Stimulated activated CD4-positive, alpha-beta T cell treated with anti-CD3 and anti-CD28 coated beads, Interleukin-12 subunit alpha, Interleukin-12 subunit beta, amount 100 ng/mL, for 24 hours (primary cell): Measurements from ENCODE around the gene UMOD.

ENCODE experiments used
- DNase-seq, 2 experiments: peaks; one replicate each; pipeline ENCODE4 v3.0.0-alpha.2; 2020; ENCODE audit warnings: low read depth in 2 of 2

Gene UMOD

DNA sequence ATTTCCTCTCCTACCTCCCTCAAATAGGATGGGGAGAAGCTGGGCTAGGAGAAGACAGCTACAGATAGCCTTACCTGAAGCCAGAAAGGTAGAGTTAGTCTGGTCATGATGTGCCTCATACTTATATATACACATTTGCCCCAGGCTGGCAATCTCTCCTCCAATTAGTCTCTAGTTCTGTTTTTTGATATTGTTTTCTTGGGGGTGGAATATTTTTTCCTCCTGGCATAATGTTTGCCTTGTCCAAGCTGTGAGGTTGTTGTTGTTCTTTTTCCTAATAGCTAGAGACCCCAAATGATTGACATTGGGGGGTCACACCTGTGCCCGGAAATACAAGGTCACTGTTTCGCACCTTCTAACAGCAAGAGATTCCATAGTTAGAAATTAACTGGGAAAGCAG lies at the start of gene UMOD:
UMOD (minus strand) TSS at position 101 of the 400 bp plus-strand sequence. CDS start 1,978 bp downstream, outside the sequence.
- DNase-seq: no peak

DNA sequence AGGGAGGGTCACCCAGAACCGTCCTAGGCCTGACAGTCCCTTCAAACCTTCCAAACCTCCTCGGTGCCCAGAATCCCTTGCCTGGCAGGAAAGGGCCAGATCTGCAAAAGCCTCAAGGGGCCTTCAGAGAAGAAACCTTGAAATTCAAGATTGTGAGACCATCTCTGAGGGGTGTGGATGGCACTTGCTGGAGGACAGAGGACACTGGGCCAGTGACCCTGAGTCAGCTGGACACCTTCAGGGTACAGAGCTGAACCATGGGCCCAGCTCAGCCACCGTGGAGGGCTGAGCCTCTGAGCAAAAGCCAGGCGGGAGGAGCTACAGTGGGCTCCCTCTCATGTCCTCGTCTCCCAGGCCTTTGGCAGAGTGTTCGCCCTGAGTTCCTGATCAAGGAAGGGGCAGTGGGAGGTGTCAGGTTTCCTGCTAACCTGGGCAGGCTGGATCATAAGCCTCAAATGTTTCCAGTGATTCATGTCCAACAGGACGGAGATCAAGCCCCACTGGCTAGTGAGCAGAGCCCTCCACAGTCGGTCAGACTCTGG lies 49.0 kb upstream of the UMOD start:
- no peak for DNase-seq

GRCh38 chr16:20401066-20401465 lies 48.6 kb upstream of the UMOD start:
- no peak for DNase-seq

DNA sequence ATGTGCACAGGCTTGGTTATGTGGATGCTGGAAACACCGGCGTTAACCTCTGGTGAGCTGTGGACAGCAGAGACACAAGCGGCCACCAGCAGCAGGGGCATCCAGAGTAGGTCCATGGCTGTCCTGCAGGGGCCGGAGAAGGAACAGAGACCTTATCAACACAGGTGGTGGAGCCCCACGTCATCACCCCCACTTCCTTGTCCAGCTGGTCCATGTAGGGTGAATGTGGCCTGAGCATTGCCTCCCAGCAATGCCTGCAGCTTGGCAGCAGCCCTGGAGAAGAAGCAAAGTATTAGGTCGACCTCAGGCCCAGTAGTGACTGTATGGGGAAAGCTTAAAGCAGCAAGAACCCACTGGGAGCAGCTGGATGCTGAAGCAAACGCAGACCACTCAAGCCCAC lies 46.7 kb upstream of the UMOD start:
- DNase-seq: no peak

DNA sequence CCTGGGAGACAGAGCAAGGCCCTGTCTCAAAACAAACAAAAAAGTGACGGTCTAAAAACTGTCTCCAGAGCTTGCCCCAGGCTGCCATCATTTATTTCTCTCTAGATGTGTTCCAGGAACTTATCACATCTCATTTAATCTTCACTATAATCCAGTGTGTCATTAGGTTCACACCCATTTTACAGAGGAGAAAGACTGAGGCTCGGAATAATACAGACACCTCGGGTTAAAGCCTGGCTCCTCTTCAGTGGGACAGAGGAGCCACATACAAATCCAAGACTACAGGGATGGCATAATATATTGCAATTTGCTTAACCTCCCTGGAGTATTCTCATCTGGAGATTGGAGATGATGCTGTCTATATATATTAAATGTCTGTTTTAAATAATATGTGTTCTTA lies 46.1 kb upstream of the UMOD start:
- no peak for DNase-seq

DNA sequence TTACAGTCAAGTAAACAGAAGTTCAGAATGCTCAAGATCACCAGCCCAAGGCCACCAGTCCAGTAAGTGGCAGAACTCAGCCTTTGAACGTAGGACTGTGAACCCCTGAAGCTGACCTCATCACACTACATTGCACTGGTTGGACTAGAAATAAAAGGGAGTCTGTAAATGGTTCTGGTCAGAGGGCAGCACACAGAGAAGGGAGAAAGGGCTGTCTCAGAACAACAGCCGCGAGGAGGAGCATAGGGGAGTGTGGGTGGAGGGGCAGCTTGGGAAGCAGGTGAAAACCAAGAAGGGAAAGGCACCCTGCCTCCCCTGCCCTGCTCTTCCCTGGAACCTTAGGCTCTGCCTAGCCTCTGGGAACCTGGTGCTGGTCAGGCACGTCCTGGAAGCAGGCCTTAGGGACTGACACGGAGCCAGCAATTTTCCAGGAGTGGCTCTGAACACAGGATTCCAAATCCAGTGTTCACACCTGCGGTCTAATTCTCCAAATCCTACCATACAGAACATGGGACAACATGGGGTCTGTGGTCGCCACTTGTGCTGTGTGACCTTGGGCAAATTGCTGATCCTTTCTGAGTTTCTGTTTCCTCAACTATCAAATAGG lies 45.1 kb upstream of the UMOD start:
- DNase-seq: no peak

GRCh38 chr16:20396846-20397467 lies 44.4 kb upstream of the UMOD start:
- no peak for DNase-seq

DNA sequence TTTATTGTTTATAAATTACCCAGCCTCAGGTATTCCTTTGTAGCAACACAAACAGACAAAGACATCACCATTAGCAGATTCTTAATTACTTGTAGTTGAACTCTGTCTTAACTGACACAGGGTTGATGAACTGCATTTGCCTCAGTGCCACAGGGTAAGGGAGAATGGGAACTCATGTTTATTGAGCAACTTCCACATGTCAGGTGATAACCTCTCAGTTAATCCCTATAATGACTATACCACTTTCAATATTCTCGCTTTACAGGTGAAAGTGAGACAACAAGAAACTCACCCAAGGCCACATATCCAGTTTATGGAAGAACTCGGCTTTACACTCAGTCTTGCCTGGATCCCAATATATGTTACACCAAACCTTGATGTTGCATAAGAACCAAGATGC lies 43.4 kb upstream of the UMOD start:
- no peak for DNase-seq

DNA sequence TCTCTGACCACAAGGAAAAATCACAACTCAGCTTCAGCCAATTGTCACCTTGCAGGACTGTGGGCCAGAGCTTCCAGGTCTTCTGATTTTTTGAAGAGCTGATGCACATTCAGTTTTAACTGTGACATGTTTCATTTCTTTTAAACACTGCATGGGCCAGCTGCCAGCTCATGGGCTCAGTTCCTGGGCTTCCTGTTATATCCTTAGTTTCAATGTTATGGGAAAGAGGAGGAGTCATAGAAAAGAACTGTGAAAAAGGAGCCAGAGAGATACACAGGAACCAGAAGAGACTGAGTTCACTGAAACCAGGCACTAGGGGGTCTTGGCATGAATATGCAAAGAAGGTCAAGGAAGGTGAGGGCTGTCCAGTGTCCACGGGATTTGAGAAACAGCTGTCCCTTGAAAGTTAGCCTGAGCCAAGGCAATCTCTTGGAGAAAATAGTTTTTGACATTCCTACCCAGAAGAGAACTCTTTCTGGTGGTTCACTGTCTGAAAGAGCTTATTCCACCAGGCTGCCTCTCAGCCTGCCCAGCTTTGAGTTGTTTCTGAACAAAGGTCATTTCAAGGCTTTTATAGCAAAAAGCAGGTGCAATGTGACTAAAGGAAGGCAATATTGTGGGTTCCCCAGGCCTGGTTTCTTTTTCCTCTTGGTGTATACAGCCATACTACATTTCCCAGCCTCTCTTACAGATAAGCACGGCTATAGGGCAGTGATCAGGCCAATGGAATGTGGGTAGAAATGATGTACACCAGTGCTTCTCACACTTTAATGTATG lies 41.5 kb upstream of the UMOD start:
- no peak for DNase-seq

- no peak for DNase-seq
These were observed 38.5 kb upstream of the UMOD start for GRCh38 chr16:20391045-20391444.

DNA sequence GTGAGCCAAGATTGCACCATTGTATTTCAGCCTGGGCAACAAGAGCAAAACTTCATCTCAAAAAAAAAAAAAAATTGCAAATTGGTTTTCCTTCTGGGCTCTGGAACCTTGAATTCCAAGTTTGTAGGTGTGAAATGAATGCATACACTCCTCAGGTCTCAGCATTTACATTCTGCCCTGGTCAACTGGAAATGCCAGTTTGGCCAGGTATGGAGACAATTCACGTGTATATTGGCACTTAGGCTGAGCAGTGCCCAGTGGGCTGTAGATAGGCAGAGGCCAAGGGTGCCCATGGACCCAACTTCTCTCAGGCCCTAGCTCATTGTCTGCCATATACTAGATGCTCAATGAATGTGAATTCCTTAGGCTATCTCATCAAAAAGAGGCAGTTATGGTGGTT lies 36.3 kb upstream of the UMOD start:
- no peak for DNase-seq

DNA sequence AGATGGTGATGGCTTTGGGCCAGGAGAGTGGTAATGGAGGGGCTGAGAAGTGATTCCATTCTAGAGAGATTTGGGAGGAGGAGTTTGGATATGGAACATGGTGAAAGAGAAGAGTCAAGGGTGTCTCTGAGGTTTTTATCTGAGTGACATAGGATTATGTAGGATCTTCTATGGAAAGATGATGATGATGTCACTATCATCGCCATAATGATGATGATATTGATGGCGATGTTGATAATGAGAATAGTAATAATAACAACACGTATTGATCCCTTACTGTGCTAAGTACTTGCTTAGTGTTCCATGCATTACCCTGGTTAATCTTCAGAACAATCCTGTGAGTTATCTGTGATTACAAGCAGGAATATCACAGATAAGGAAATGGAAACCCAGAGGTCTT lies 35.5 kb upstream of the UMOD start:
- no peak for DNase-seq

GRCh38 chr16:20385844-20386832 lies 33.6 kb upstream of the UMOD start:
- peak; percentile 36 to 50 for DNase-seq

GRCh38 chr16:20383106-20384029 lies 30.9 kb upstream of the UMOD start:
- peak; percentile 5 to 28 for DNase-seq

DNA sequence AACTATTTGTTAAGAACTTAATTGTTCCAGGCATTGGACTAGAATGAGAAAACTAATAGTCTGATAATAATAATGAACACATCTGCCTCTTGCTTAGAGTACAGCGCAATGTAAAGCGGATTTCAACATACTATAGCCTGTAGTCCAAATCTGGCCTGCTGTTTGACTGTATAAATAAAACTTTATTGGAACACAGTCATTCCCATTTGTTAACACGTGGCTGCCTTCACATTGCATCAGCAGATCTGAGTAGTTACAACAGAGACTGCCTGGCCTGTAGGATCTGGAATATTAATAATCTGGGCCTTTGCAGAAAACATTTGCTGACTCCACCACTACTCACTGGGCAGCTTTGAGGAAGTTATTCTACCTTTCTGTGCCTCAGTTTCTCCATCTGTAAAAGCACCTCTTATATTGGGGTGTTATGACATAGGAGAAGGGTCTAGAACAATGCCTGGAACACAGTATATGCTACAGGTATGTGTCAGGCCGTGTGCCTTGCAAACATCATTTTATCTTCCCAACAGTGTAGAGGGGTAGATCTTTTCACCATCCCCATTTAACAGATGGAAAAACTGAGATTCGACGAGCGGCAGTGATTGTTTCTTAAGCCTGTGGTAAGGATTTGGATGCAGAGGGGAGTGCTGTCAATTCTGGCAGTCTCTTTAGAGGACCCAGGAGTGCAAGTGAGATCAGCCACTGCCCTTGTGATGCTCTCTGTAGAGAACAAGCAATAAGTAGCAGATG lies 29.9 kb upstream of the UMOD start:
- no peak for DNase-seq

DNA sequence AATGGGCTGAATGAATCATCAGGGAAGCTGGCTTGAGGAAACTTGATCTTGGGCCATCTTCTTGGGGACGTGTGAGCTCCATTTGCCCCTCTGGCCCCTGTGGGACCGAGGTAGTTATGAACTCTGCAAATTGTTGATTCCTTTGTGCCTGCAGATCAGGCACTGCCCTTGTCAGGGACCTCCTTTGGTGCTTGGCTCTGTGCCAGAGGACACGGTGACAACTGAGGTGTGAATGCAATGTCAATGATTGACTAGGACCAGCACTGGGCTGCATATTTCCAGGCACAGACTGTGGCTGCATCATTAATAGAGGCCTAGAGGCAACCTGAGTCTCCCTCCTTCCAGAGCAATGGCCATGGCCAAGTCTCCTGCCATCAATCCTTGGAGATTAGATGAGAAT lies 28.3 kb upstream of the UMOD start:
- DNase-seq: no peak

GRCh38 chr16:20377181-20377580 lies 24.7 kb upstream of the UMOD start:
- DNase-seq: no peak

GRCh38 chr16:20372701-20373100 lies 20.2 kb upstream of the UMOD start:
- DNase-seq: no peak

- DNase-seq: no peak
These were observed 17.0 kb upstream of the UMOD start for GRCh38 chr16:20369452-20370054.
